Neural cell (in vitro differentiated cells): ENCODE measurements around the gene NRCAM. TPM values are rescaled to one million over a fixed set of nuclear protein-coding genes. Genes with fewer than 3 reads are reported as not detected.

Experiments
- H2AFZ ChIP-seq: fragments of 200-600, 300-800 bp; sonication (generic), shearing (Covaris generic); 2 replicates; pipeline ENCODE4 v1.6.0; 2014; ENCODE audit warnings: low read depth, mild to moderate bottlenecking, antibody characterized with exemption, low read length, moderate library complexity
- H3F3A ChIP-seq: fragments of 200-600 bp; shearing (Covaris generic); 2 replicates; pipeline ENCODE4 v1.6.1; 2016; ENCODE audit warnings: mild to moderate bottlenecking, moderate library complexity, mixed read lengths, antibody characterized with exemption, low read length; ENCODE audit not compliant: insufficient read depth, poor library complexity, severe bottlenecking
- H3K27ac ChIP-seq: fragments of 200-600, 300-800 bp; sonication (generic), shearing (Covaris generic); 2 replicates; pipeline ENCODE4 v1.5.1; 2014; ENCODE audit warnings: mild to moderate bottlenecking, low read length, moderate library complexity
- H3K27me3 ChIP-seq: fragments of 300-800, 200-600 bp; sonication (generic), shearing (Covaris generic); 2 replicates; pipeline ENCODE4 v1.6.0; 2014; ENCODE audit warnings: mild to moderate bottlenecking, low read depth, low read length, moderate library complexity; ENCODE audit not compliant: insufficient read depth
- H3K36me3 ChIP-seq: fragments of 300-800, 200-600 bp; sonication (generic), shearing (Covaris generic); 2 replicates; pipeline ENCODE4 v1.5.1; 2014; ENCODE audit warnings: mild to moderate bottlenecking, antibody characterized with exemption, low read length, moderate library complexity; ENCODE audit not compliant: insufficient read depth
- H3K4me2 ChIP-seq: fragments of 300-800, 200-600 bp; sonication (generic), shearing (Covaris generic); 2 replicates; pipeline ENCODE4 v1.6.0; 2014; ENCODE audit warnings: mild to moderate bottlenecking, low read length
- H3K4me3 ChIP-seq: fragments of 300-800, 200-600 bp; sonication (generic), shearing (Covaris generic); 2 replicates; pipeline ENCODE4 v1.5.1; 2014; ENCODE audit warnings: mild to moderate bottlenecking, low read length, moderate library complexity
- H3K79me2 ChIP-seq: fragments of 200-600 bp; shearing (Covaris generic); replicated peaks from 2 replicates; pipeline ENCODE4 v1.6.0; 2014; ENCODE audit warnings: mild to moderate bottlenecking, low read length, moderate library complexity; ENCODE audit not compliant: insufficient read depth
- H3K9ac ChIP-seq: fragments of 300-800, 200-600 bp; sonication (generic), shearing (Covaris generic); 2 replicates; pipeline ENCODE4 v1.6.1; 2016; ENCODE audit warnings: mild to moderate bottlenecking, low read length, mixed read lengths
- H3K9me2 ChIP-seq: fragments of 200-600 bp; shearing (Covaris generic); 2 replicates; pipeline ENCODE4 v1.6.1; 2016; ENCODE audit warnings: mild to moderate bottlenecking, low read length, mixed read lengths; ENCODE audit not compliant: insufficient read depth
- H3K9me3 ChIP-seq: fragments of 200-600, 300-800 bp; sonication (generic), shearing (Covaris generic); 2 replicates; pipeline ENCODE4 v1.6.1; 2016; ENCODE audit warnings: mild to moderate bottlenecking, mixed run types, low read length, moderate library complexity, mixed read lengths
- H4K20me1 ChIP-seq: fragments of 200-600 bp; shearing (Covaris generic); 2 replicates; pipeline ENCODE4 v1.6.1; 2016; ENCODE audit warnings: mild to moderate bottlenecking, mixed run types; ENCODE audit not compliant: insufficient read depth
- CTCF ChIP-seq: fragments of 450-650 bp; IDR thresholded peaks from 2 replicates; pipeline ENCODE4 v1.5.1; 2014; ENCODE audit warnings: antibody characterized with exemption, mild to moderate bottlenecking, moderate library complexity; ENCODE audit not compliant: poor library complexity, severe bottlenecking
- EP300 ChIP-seq: fragments of 450-650 bp; conservative IDR thresholded peaks from 2 replicates; pipeline ENCODE4 v1.6.1; 2014; ENCODE audit warnings: antibody characterized with exemption, mild to moderate bottlenecking, moderate library complexity; ENCODE audit not compliant: poor library complexity, severe bottlenecking
- EZH2 ChIP-seq: fragments of 200-600, 300-800 bp; shearing (Covaris generic), sonication (generic); IDR thresholded peaks from 2 replicates; pipeline ENCODE4 v1.6.1; 2014; ENCODE audit warnings: antibody characterized with exemption, low read length, borderline replicate concordance, mild to moderate bottlenecking; ENCODE audit not compliant: insufficient read depth, poor library complexity, severe bottlenecking
- MXI1 ChIP-seq: fragments of 450-650 bp; conservative IDR thresholded peaks from 2 replicates; pipeline ENCODE4 v1.6.1; 2014; ENCODE audit warnings: antibody characterized with exemption, mild to moderate bottlenecking; ENCODE audit not compliant: poor library complexity, severe bottlenecking
- POLR2AphosphoS5 ChIP-seq: IDR thresholded peaks from 2 replicates; pipeline ENCODE4 v1.6.1; 2012
- RAD21 ChIP-seq: fragments of 450-650 bp; conservative IDR thresholded peaks from 2 replicates; pipeline ENCODE4 v1.6.1; 2014; ENCODE audit warnings: antibody characterized with exemption, mild to moderate bottlenecking, moderate library complexity
- REST ChIP-seq: IDR thresholded peaks from 2 replicates; pipeline ENCODE4 v1.6.1; 2012; ENCODE audit warnings: borderline replicate concordance
- SMC3 ChIP-seq: fragments of 450-650 bp; conservative IDR thresholded peaks from 2 replicates; pipeline ENCODE4 v1.6.1; 2014; ENCODE audit warnings: antibody characterized with exemption, mild to moderate bottlenecking, moderate library complexity; ENCODE audit not compliant: poor library complexity
- TAF1 ChIP-seq: IDR thresholded peaks from 2 replicates; pipeline ENCODE4 v1.6.1; 2012; ENCODE audit warnings: low read depth
- polyA plus RNA-seq: library from polyadenylated mRNA; depleted of rRNA; stranded (reverse); fragments of >200 nt; gene quantifications from 2 replicates; pipeline ENCODE4 v1.2.3, GENCODE V29; 2014

The NRCAM gene
- polyA plus RNA-seq, 1 donor from 2014 or later: 90.9 TPM

GRCh38 chr7:108254259-108254658 lies 202.0 kb downstream of the NRCAM start:
- no peaks in the 10 kb centered on the region for H3K9me2 ChIP-seq
- H3K9me3 ChIP-seq: no peaks in the 10 kb centered on the region
- no peak overlapping the region for H3K4me2 ChIP-seq
- no peaks in the 10 kb centered on the region for H3K27me3 ChIP-seq
- no peaks in the 10 kb centered on the region for H3F3A ChIP-seq
- H2AFZ ChIP-seq: no peak overlapping the region
- H3K36me3 ChIP-seq: no peaks in the 10 kb centered on the region
- TF ChIP-seq CTCF (no peak), POLR2AphosphoS5 (no peak), SMC3 (no peak), REST (no peak), MXI1 (no peak), TAF1 (no peak), EP300 (no peak), RAD21 (no peak), EZH2 (no peak)
- H3K79me2 ChIP-seq: no peaks in the 10 kb centered on the region
- no peak overlapping the region for H3K4me3 ChIP-seq
- H3K27ac ChIP-seq: no peak overlapping the region
- H4K20me1 ChIP-seq: no peaks in the 10 kb centered on the region
- no peak overlapping the region for H3K9ac ChIP-seq

GRCh38 chr7:108253275-108254044 lies 202.8 kb downstream of the NRCAM start:
- no peaks in the 10 kb centered on the region for H3K9me2 ChIP-seq
- no peak overlapping the region for H3K27ac ChIP-seq
- H3F3A ChIP-seq: no peaks in the 10 kb centered on the region
- no peaks in the 10 kb centered on the region for H3K36me3 ChIP-seq
- no peaks in the 10 kb centered on the region for H3K79me2 ChIP-seq
- H3K4me2 ChIP-seq: no peak overlapping the region
- H3K27me3 ChIP-seq: no peaks in the 10 kb centered on the region
- no peak overlapping the region for H3K4me3 ChIP-seq
- no peak overlapping the region for H3K9ac ChIP-seq
- no peak overlapping the region for H2AFZ ChIP-seq
- H3K9me3 ChIP-seq: no peaks in the 10 kb centered on the region
- no peaks in the 10 kb centered on the region for H4K20me1 ChIP-seq
- TF ChIP-seq REST (no peak), EZH2 (no peak), MXI1 (no peak), RAD21 (no peak), SMC3 (no peak), TAF1 (no peak), CTCF (no peak)
